Vagina (tissue), 2 donors: ENCODE data around the gene RNU1-1. TPM values are rescaled to one million over a fixed set of nuclear protein-coding genes. Genes with fewer than 3 reads are reported as not detected.
"Not testable (repeated sequence)": the region's sequence is repeated elsewhere in the genome, so short reads cannot be mapped to it uniquely, and the experiment has no call there.

Source experiments
- DNase-seq, 2 donors: peaks; one replicate each; pipeline ENCODE4 v3.0.0-alpha.2; 2017; ENCODE audit errors: extremely low spot score in 2 of 2
- H3K27ac ChIP-seq: fragments of 200-600 bp; sonication (generic); one replicate; pipeline ENCODE4 v1.5.1; 2019
- H3K27me3 ChIP-seq: fragments of 200-600 bp; sonication (generic); one replicate; pipeline ENCODE4 v1.5.1; 2019
- H3K36me3 ChIP-seq, 2 donors: fragments of 200-600 bp; sonication (generic); one replicate each; pipeline ENCODE4 v1.5.1; 2017 to 2019
- H3K4me1 ChIP-seq: fragments of 200-600 bp; sonication (generic); one replicate; pipeline ENCODE4 v1.5.1; 2019
- H3K4me3 ChIP-seq, 2 donors: fragments of 200-600 bp; sonication (generic); 1 replicate in 1 of 2; 2 replicates in 1 of 2; pipeline ENCODE4 v1.5.1; 2016 to 2019
- H3K9me3 ChIP-seq: fragments of 200-600 bp; sonication (generic); one replicate; pipeline ENCODE4 v1.5.1; 2019
- POLR2AphosphoS5 ChIP-seq, 2 donors: sonication (generic); formaldehyde crosslinking; IDR thresholded peaks; one replicate each; pipeline ENCODE4 v1.9.0; 2017; ENCODE audit warnings: antibody characterized with exemption in 2 of 2, mild to moderate bottlenecking in 2 of 2, low read depth in 1 of 2; ENCODE audit not compliant: insufficient read depth in 1 of 2
- intact Hi-C: fragments of 100-400 bp; cut with DNase I; formaldehyde crosslinking; loops from one replicate; pipeline ENCODE4 v1.15.1; 2023
- total RNA-seq: library from RNA; depleted of rRNA; stranded (reverse); fragments of >200 nt; gene quantifications from one replicate; pipeline ENCODE4 v1.2.3, GENCODE V29; 2016

Gene RNU1-1
- total RNA-seq = 19,908 TPM

DNA sequence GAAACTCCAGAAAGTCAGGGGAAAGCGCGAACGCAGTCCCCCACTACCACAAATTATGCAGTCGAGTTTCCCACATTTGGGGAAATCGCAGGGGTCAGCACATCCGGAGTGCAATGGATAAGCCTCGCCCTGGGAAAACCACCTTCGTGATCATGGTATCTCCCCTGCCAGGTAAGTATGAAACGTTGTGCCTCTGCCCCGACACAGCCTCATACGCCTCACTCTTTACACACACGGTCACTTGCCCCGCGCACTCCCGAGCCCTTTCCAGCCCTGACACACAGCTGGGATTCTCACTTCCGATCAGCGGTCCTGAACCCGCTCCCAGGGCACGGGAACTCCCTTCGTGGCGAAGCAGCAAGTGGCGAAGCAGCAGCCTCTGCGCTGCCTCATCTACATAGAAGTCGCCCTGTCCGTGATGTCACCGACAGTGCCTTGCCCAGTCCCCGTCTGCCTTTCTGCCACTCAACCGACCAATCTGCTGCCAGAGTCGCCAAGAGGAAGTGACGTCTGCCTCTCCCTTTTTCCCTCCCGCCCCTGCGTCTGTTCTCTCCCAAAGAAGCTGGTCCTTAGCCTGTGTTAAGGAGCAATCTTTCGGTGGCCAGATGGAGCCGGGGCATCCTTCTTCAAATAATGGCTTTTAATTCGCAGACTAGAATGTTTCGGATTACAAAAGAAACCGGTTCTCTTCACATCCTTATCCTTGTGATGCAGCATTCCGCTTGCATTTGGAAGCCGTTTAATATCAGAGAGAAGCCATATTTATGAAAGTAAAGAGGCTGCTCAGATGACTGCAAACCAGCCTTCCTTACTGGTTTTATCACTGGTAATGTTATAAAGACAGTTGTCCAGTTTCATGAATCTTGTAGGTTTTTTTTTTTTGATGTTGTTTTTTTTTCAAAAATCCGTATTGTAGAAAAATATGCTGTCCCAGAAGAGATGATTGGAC, at the start of gene RNU1-1:
TSS of gene RNU1-1 (minus strand) at position 179 of the 949 bp plus-strand sequence.
- H3K27me3 ChIP-seq, H3K36me3 ChIP-seq, H3K9me3 ChIP-seq, intact Hi-C loops, H3K4me1 ChIP-seq: not testable (repeated sequence)
- H3K4me3 ChIP-seq = peak within 1 kb of the TSS in 1 of 2 donors; percentile 34
- peak in 1 of 2 donors; percentile 90 for DNase-seq
- H3K27ac ChIP-seq = peak within 1 kb of the TSS; percentile 53
- peak in 1 of 2 donors; percentile 82 for TF ChIP-seq POLR2AphosphoS5 (IDR thresholded peaks at IDR 0.05; ENCODE audit: insufficient read depth in 1 of 2, low read depth in 1 of 2)

DNA sequence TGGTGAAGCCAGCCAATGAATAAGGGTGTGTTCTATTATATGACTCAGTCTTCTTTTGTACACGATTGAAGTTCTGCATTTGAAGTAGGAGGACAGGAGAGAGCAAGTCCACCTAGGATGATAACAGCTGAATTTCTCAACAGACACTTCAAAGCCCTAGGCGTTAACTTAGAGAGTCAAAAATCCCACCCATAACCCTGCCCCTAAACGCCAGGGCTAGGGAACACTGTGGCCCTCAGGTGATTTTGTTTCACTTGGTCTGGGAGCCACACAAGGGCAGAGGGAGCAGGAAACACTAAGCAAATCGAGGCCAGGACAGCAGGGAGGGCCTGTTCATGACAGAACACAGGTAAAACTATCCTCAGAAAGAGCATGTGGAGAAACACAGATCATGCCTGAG, 47.0 kb upstream of the RNU1-1 start:
- DNase-seq = peak in 1 of 2 donors; percentile 70
- H3K36me3 ChIP-seq, H3K9me3 ChIP-seq, intact Hi-C loops, H3K27ac ChIP-seq, H3K4me3 ChIP-seq, H3K27me3 ChIP-seq, H3K4me1 ChIP-seq: not testable (repeated sequence)

DNA sequence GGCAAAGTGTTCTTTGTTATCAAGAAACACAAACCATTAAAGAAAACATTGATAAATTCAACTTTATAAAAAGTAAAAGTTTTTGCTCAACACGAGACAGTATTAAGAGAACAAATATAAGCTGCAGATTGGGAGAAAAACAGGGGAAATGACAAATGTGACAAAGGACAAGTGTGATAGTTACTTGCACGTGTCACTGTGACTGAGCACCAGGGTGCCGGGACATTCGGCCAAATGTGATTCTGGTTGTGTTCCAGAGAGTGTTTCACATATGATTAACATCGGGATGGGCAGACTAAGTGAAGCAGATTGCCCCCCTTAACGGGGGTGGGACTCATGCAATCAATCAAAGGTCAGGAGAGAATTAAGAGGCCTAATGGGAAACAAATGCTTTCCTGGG, 46.4 kb upstream of the RNU1-1 start:
- H3K27me3 ChIP-seq, H3K27ac ChIP-seq, DNase-seq, H3K4me3 ChIP-seq, H3K4me1 ChIP-seq, intact Hi-C loops, H3K36me3 ChIP-seq, H3K9me3 ChIP-seq: not testable (repeated sequence)

DNA sequence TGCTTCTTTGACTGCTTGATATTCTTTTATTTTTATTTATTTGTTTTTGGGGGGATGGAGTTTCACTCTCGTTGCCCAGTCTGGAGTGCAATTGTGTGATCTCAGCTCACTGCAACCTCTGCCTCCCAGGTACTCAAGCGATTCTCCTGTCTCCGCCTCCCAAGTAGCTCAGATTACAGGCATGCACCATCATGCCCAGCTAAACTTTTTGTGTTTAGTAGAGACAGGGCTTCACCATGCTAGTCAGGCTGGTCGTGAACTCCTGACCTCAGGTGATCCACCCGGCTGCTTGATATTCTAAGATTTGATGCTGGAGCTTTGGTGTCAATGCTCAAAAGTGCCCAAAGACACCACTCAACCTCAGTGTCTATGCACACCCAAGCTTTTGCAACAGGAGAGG, 45.6 kb upstream of the RNU1-1 start:
- H3K9me3 ChIP-seq, H3K4me1 ChIP-seq, H3K27me3 ChIP-seq, DNase-seq, H3K36me3 ChIP-seq, H3K27ac ChIP-seq, intact Hi-C loops, H3K4me3 ChIP-seq: not testable (repeated sequence)

DNA sequence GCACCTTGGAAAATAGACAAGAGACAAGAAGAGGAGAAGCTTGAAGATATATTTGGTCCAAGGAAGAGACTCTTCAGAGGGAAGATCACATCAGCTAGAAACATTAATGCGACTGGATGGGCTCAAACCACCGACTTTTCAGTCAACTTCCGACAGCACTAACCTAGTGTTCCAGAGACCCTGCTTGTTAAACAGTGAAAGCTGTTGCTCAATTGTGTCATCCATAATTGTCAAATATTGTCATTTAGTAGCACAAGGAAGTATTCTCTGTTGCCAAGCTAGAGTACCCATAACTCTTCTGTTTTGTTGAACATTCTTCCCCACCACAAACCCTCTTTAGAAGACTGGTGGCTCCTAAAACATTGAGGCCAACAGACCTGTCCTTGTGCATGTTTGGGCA, 42.9 kb upstream of the RNU1-1 start:
- H3K9me3 ChIP-seq = not testable (repeated sequence)

DNA sequence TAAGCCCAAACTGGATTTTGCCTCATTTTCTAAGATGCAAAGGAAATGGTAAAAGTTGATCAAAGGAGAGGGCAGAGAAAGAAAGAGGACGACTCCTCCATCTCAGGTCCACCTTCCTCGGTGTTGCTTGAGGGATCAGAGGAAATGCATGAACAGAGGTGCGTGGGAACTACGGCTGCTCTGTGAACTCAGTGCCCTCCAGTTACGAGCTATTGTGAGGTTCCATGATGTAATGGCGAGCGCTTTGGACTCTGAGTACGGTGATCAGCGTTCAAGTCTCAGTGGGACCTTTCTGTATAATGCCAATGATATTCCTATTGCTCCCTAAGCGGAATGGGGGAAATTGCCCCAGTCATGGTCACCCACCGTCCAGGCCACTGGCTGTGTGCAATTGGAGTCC, 39.2 kb upstream of the RNU1-1 start:
- H3K36me3 ChIP-seq, H3K27me3 ChIP-seq, H3K4me1 ChIP-seq, H3K4me3 ChIP-seq, intact Hi-C loops, H3K27ac ChIP-seq, DNase-seq, H3K9me3 ChIP-seq: not testable (repeated sequence)

More for the DNA sequence above, 42.9 kb upstream of the RNU1-1 start:
- H3K27me3 ChIP-seq, H3K4me1 ChIP-seq, H3K27ac ChIP-seq, H3K36me3 ChIP-seq, intact Hi-C loops, H3K4me3 ChIP-seq, DNase-seq: not testable (repeated sequence)

DNA sequence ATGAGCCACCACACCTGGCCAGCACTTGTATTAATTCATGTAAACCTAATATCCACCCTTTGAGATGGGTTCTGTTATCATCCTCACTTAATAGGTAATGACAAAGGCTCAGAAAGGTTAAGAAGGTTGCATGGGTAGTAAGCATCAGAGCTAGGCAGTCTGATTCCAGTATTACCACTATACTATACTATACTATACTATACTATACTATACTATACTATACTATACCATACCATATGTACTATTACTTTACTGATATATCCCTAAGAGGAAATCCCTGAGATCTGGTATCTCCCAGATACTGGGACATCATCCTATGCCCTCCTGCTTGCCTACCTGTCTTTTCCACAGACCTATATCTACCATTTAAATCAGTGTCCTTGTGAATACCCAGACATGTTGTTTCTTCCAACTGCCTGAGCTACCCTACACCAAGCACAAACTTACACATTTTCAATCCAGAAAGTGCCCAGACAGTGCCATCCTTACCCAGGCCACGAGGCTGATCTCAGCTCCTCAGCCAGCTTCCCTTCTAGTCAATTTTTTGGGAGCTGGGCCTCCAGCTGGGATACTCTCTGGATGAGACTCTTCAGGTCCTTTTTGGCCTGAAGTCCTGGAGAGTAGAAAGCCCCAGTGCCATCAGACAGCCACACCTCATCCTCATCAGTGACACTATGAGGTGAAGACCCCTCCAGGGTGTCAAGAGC, 36.3 kb upstream of the RNU1-1 start:
- H3K4me1 ChIP-seq, H3K4me3 ChIP-seq, H3K36me3 ChIP-seq, H3K27ac ChIP-seq, DNase-seq, intact Hi-C loops, H3K27me3 ChIP-seq, H3K9me3 ChIP-seq: not testable (repeated sequence)

DNA sequence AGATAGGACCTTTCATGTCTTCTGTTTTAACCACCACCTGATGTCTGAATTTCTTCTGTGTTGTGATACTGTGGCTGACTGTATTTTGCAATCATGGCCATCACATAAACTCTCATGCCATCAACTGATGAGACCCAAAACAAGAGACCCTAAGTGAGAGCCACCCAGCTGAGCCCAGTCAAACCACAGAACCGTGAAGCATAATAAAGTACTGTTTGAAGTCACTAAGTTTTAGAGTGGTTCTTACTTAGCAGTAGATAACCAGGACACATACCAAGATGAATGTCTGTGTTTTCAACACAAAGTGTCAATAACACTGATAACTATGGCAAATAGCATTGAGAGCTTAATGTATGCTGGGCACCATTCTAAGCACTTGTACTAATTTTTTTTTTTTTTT, 35.5 kb upstream of the RNU1-1 start:
- H3K27ac ChIP-seq, DNase-seq, H3K27me3 ChIP-seq, H3K4me3 ChIP-seq, H3K9me3 ChIP-seq, H3K4me1 ChIP-seq, intact Hi-C loops, H3K36me3 ChIP-seq: not testable (repeated sequence)

DNA sequence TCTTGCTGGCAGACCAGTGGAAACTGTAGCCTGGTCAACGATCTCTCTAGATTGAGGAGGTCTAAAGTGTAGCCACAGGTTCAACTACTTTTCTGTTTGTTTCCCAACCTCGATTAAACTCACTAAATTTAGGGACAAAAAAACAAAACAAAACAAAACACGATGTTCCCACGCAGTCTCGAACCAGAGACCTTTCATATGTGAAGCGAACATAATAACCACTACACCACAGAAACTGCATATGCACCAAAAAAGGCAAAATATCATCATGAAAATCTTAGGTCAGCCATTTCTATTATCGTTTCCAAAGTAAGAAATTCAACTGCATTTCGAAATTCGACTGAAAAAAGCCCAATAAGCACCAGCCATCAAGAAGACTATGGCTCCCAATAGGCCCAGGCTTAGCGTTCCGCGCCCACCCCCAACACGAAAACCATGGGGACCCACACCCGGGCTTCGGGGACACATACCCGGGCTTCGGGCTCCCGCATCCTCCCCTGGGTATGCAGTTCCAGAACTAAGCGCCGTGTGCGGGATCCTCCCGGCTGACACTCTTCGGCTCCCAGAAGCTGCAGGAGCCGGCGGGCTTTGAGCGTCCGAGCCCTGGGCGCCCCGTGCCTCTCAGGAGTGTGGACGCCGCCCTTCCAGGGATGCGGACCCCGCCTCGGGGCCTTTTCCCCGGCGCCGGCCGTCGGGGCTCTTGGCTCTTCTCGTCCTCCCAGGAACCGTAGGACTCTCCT, 33.6 kb upstream of the RNU1-1 start:
- H3K9me3 ChIP-seq, H3K27ac ChIP-seq, intact Hi-C loops, H3K36me3 ChIP-seq, H3K4me1 ChIP-seq, H3K27me3 ChIP-seq, DNase-seq, H3K4me3 ChIP-seq: not testable (repeated sequence)

DNA sequence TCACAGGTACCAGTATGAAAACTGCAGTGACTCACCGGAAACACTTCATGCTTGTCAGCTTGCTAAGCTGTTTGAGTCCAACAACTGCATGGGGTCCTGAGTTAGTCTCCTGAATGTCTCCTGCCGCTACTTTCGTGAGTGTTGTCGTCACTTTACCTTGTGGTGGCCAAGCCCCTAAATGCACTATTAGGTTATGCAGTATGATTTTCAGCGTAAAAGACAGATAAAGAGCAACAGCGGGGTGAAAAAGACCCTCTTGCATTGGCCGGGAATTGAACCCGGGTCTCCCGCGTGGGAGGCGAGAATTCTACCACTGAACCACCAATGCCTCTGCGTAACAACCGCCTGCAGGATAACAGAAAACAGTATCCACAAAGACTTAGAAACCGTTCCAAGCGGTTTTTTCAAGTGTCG, 31.6 kb upstream of the RNU1-1 start:
- H3K27ac ChIP-seq, H3K9me3 ChIP-seq, H3K4me3 ChIP-seq, H3K27me3 ChIP-seq, DNase-seq, intact Hi-C loops, H3K4me1 ChIP-seq, H3K36me3 ChIP-seq: not testable (repeated sequence)

DNA sequence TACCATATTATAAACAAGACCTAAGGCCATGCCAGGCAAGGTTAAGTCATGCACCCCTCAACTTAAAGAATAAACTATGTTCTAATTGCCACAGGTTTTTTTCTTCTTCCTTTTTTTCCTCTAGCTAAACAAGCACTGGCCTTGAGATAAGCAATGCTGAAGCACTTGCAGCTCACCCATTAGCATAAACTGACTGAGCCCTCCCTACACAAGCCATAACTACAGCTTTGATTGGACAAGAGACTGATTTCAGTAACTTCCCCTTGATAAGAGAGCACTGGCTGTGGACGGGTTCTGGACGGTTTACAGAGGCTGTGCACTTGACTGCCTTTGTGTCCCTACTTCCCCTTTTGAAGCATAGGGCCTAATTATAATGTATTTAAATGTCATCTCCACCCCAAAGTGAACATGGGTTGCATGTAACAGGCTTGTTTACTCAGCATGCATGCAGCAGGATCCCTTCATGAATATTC, 26.4 kb upstream of the RNU1-1 start:
- H3K4me3 ChIP-seq, H3K36me3 ChIP-seq, intact Hi-C loops, H3K9me3 ChIP-seq, H3K27ac ChIP-seq, H3K4me1 ChIP-seq, H3K27me3 ChIP-seq, DNase-seq: not testable (repeated sequence)

DNA sequence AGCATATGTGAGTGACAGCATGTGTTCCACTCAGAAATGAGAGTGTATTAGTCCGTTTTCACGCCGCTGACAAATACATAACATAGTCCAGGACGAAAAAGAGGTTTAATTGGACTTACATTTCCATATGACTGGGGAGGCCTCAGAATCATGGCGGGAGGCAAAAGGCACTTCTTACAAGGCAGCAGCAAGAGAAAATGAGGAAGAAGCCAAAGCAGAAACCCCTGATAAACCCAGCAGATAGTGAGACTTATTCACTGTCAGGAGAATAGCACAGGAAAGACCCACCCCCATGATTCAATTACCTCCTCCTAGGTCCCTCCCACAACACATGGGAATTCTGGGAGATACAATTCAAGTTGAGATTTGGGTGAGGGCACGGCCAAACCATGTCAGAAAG, 23.4 kb upstream of the RNU1-1 start:
- H3K4me1 ChIP-seq, DNase-seq, H3K27me3 ChIP-seq, intact Hi-C loops, H3K9me3 ChIP-seq, H3K4me3 ChIP-seq, H3K36me3 ChIP-seq, H3K27ac ChIP-seq: not testable (repeated sequence)

DNA sequence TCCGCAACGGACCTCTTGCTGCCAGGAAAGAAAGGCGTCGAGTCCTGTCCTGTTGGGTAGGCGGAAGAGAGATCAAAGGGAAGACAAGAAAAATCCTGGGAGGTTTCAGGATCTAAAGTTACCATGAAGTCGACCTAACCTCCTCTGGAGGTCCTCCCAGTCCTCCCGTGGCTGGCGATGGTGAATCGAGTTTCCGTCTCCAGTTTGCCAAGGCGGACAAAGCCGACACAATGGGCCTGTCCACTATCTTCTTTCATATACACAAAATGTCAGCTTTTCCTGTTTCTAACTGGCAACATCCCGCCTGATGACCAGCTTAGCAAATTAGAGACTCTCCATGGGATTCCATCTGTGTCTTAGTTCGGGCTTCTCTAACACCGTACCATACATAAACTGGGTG, 22.7 kb upstream of the RNU1-1 start:
- H3K27ac ChIP-seq, H3K27me3 ChIP-seq, DNase-seq, H3K4me3 ChIP-seq, H3K36me3 ChIP-seq, intact Hi-C loops, H3K9me3 ChIP-seq, H3K4me1 ChIP-seq: not testable (repeated sequence)
